Fibroblast of peridontal ligament (primary cell): ENCODE results near the gene MYOM1.
"Not testable (repeated sequence)": the region's sequence is repeated elsewhere in the genome, so short reads cannot be mapped to it uniquely, and the experiment has no call there.

Experiments
- DNase-seq: peaks from one replicate; pipeline ENCODE4 v3.0.0-alpha.2; 2010; ENCODE audit errors: extremely low read depth

MYOM1 gene

DNA sequence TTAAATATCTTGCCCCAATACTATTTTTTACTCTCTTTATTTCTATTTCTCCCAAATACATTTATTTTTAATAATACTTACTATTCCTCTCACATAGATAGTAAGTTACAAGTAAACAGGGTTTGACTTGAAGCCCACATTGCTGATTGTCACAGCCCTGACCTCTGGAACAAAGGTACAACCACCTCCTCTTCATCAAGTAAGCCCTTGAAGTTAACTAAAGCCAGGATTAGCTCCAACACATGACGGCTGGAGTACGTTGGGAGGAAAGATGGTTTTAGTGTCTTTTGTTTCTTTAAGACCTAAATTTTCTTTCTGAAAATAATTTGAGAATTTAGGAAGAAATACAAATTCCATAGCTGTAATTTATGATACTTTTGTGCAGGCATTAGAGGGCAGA lies 949 bp downstream of the MYOM1 start:
- no peak for DNase-seq

DNA sequence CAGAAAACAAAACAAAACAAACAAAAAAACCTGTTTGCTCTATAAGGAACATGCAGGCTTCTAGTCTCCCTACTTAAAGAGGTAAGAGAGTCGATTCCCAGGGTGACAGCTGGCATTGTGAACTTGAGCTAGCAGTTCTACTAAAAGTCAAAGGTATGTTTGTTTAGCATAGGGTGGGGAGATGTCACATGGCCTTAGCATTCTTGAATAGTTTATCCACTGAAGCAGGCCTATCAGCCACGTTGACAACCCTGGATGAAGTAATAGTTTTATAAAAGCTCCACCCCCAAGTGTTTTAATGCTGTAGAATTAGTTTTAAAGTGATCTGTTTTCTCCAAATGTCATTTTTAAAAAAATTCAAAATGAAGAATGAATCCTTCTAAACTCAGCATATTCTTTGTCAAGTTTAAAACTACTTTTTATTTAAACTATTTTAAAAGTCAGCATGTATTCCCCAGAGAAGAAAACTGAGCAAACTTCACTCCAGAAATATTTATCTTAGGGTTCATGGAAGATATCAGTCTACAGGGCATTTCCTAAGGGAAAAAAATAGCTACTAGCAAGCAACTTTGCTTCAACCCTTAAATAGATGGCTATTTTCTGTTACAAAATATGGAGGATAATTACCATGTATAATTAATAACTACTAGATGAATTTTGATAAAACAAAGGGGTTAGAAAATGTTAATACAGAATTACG lies 1.7 kb downstream of the MYOM1 start:
- DNase-seq: peak; percentile 51

DNA sequence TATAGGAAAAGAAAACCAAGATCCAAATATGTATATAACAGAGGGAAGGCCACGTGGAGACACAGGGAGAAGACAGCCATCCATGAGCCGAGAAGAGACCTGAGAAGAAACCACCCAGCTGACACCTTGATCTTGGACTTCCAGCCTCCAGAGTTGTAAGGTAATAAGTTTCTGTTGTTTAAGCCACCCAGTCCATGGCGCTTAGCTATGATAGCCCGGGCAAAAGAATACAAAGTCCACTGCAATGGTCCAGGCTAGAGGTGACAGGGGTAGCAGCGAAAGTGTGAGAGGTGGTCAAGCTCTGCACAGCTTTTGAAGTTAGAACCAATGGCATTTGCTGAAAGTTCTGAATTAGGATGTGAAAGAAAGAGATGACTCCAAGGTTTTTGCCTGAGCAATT lies 2.8 kb downstream of the MYOM1 start:
- no peak for DNase-seq

DNA sequence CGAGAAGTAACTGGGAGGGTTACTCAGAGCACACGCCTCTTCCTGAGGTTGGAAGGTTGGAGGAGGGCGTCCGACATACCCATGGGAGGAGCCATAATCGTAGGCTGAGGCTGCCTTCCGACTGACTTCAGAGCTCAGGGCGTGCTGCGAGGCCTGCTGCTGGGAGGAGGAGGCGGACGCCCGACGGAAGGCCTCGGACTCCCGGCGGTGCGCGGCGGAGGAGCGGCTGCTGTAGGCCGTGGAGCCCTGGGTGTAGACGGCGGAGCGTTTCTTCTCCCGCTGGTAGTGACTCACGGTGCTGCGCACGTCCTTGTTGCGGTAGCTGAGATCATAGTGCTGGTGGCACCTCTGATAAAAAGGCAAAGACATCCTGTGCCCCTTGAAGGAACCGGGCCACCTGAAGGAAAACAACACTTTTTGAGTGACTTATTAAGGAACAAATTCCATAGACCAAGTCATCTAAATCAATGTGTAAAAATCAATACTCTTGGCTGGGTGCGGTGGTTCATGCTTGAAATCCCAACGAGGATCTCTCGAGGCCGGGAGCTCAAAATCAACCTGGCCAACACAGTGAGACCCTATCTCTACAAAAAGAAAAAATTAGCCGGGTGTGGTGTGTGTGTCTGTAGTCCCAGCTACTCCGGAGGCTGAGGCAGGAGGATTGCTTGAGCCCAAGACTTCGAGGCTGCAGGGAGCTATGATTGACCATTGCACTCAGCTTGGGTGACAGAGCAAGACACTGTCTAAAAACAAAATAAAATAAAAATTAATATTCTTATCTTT lies 4.7 kb downstream of the MYOM1 start:
- DNase-seq: no peak

DNA sequence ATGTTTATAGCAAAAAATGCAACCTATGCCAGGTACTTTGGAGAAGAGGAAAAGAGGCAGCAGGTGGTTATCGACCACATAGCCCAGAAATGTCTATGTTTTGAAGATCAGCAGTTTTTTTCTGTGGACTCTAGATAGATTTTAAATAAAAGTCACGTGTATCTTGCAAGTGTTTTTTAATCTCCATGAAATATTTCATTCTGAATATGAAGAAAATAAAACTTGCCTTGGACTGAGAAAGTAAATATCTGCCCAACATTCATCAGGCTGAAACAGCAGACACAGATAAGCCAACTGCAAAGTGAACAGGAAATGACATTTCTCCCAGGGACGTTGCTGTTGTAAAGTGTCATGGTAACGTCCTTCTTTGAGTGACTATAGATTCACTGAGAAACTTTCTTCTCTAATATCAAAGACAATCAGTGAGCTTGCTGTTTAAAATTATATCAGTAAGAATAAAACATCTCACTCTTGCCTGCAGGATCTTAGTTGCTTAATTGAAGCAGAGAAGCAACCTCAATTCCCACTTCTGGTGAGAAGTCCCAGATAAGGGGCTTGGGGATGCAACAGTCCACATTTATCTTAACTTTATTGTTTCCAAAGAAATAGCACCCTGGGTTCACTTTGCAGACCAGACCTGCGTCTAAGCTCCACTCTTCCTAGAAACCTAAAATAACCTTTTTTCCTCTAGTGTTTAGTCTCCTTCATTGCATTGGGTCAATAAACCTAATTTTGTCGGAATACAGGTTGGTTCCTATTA lies 6.3 kb downstream of the MYOM1 start:
- no peak for DNase-seq

DNA sequence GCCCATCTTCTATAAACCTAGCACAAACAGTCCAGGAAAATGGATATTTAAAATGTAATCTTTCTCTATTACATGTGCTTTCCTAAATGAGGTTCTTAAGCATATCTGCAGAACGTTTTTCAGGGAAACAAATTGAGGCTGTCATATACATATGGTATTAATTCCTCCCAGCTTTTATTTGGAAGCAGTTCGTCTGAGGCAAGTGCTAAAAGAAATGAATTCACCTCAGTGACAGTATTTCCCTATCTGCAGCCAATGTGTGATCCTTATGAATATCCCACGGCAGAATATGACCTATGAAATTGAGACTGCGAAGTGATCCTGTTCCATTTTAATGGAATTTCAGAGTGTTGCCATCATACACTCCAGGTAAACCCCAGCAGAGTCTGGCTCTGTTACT lies 7.1 kb downstream of the MYOM1 start:
- DNase-seq: no peak

DNA sequence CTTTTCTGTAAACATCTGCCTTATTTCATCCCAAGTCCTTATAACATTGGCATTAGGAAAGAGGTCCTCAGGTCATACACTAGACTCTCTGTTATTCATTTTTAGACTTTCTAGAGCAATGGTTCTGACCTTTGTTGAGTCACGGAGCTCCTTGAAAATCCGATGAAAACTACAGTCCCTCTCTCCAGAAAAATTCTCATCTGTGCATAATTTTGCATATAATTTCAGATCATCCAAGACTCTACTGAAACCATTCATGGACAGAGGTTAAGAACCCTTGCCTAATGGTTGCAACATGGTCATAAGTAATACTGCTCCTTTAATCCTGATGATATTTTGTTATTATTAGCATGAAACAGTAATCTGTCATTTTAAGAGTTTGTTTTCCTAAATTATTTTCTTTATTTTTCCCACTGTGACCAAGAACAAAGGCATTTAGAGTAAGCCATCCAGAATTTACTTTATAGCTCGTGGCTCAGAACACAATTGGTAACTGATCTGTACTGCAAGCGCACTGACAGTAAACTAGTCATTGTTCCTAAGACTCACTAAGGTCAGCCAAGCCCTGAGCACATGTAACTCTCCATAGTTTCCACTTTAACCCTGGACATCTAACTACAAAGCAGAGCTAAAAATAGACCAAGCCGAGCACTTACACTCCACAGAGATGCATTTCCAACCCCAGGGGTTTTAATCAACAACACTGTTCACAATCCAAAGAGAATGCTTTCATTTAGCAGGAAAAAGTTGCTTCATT lies 8.4 kb downstream of the MYOM1 start:
- DNase-seq: peak; percentile 62

DNA sequence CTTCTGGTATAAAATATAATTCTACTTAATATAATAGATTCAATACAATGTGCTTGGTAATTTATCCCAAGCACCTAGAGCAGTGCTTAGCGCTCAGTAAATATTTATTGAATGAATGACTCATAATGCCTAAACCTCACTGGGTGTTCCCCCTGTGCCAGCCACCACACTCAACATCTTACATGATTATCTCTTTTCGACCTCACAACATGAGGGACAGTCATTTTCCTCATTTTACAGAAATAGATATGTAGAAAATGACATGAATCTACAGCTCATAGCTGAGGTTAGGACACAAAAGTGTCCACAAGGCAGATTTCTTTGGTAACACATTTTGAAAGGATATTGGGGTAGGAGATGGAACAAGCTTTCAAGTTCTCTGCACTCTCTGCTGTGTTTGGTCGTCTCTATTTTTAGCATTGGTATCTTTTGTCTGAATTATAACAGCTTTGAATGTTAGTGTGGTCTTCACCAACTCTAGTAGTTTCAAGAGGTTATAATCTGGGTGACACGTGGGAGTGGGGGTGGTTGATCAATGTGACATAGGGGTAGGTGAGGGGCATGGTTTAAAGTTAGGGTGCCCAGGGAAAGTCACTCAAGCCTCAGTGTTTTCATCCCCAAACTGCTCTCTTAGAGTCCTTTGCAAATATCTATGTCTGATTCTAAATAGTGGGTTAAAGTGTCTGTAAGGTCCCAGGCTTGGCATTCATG lies 9.8 kb downstream of the MYOM1 start:
- no peak for DNase-seq

DNA sequence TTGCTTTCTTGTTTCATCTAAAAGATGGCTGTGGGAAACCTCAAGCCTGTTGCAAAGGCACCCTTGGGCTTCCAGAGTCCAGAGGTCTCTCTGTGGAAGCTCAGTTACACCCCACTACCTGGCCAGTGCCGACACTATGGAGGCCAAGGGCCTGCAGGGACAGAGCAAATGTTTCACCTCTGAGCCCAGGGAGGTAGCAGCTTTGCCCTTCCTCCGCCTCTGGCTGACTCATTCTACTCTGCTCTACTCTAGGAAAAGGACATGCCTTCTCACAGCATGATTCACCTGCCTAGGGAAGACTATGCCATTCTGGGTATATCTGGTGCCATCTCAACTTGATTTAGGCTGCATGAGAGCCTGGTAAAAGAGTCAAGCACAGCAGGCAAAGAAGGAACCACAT lies 12.2 kb downstream of the MYOM1 start:
- DNase-seq: no peak

DNA sequence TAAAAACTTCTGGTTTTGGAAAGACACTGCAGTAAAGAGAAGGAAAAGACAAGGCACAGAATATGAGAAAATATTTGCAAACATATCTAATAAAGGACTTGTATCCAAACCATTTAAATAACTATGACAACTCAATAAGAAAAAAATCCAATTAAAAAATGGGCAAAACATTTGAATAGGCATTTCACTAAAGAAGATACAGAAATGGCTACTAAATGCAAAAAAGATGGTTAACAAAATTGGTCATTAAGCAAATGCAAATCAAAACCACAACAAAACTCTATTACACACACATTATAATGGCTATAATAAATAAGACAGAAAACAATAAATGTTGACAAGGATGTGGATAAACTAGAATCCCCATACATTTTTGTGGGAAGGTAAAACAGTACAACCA lies 14.5 kb downstream of the MYOM1 start:
- no peak for DNase-seq

DNA sequence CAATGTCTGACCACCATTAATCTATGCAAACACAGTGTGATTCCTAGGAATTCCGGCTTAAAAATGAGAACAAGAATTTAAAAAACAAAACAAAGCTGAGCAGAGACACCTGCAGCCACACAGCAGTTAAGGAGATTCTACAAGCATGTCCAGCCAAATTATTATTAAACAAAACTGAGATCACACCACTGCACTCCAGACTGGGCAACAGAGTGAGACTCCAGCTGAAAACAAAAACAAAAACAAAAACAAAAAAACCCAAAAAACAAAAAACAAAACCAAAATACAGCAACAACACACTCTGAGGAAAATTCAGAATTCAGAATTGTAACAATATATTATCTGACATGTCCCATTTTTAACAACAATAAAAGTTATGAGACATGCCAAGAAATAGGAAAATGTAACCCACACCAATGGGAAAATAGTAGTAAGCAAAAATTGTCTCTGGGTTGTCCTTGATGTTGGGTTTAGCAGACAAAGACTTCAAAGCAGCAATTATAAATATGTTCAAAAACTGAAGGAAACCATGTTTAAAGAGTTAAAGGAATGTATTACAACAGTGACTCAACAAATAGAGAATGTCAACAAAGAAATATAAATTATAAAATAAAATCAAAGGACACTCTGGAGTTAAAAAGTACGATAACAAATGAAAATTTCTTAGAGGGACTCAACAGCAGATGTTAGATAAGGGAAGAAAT lies 19.7 kb downstream of the MYOM1 start:
- no peak for DNase-seq

DNA sequence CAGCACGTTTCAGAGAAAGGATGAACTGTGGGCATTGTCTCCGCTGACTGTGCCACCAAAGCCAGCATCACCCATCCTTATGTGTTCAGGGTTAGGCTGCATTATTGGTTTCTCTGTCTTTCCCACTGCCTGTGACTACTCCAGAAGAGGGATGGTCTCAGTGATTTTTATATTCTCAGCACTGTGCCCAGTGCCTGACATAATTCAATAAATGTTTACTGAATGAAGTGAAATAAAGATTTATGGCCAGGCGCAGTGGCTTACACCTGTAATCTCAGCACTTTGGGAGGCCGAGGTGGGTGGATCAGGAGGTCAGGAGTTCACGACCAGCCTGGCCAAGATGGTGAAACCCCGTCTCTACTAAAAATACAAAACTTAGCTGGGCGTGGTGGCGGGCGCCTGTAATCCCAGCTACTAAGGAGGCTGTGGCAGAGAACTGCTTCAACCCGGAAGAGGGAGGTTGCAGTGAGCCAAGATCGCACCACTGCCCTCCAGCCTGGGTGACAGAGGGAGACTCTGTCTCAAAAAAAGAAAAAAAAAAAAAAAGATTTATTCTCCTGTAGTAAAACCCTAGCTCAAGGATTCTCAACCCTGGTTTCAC lies 21.4 kb downstream of the MYOM1 start:
- not testable (repeated sequence) for DNase-seq

DNA sequence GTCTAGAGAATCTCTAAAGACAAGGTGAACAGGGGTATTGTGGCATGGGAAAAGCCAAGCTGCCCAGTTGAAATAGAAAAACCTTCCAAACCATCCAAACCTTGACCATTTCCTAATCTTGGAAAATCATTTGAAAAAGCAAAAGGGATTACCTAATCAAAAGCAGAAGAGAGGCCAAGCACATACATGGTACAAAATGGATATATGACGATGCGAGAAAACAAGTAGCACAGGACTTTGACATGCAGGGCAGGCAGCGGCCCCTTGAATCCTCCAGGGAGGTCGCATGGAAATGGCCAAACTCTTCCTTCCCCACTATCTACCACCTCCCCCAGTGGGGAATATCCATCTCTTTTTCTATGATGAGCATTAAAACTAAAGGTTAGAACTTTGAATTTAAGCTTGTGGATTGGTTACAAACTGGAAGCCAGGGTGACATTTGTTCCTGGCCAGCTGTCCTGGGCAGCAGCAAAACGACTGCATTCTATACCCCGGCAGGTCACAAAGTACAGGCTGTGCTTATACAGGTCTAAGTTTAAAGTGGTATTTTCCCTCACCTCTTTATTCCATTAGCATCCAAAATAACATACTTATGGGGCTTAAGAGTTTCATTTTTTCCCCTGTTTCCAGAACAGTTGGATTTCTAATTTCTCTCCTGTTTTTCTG lies 24.7 kb downstream of the MYOM1 start:
- no peak for DNase-seq

DNA sequence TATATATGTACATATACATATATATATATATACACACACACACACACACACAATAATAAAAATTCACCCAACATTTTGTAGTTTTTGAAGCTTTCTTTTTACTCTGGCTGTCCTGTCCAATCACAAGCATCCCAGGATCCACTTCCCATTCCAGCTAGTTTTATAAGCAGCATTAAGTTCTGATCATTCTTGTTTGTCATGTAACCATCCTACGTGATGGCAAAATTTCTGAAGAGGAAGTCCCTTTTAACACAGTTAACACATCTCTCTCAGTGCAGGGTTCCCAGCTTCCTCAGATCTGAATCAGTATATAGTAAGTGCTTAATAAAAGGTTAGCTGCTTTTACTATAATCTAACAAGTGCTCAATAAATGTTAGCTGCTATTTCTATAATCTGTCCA lies 26.4 kb downstream of the MYOM1 start:
- DNase-seq: no peak

DNA sequence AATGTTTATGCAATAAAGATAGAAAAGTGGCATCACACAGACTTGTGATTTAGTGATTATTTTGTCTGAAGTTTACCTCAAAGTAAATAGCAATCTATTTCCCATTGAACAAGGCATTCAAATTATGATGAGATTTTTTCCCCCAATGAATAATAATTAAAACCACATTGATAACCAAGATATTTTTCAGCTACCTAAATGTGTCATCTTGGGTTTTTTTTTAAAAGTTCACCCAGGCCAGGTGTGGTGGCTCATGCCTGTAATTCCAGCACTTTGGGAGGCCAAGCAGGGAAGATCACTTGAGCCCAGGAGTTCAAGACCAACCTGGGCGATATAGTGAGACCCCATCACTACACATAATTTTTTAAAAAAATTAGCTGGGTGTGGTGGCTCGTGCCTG lies 27.0 kb downstream of the MYOM1 start:
- DNase-seq: no peak

DNA sequence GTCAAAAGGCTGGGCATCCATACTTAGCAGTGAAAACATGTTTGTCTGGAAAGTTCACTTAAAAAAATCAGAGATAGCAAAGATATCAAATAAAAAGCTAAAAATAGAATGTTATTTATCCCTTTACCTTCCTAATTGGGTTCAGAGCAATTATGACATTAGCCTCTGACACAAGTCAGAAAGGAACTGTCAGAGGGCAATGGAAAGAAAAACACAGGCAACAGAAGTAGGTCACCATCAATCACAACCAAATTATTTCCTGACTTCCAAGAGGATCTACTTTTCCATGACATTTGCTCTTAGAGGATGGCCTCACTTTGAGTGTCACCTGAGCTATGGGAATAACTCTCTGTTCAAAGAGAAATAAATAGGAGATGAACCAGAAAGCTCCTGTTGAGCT lies 27.5 kb downstream of the MYOM1 start:
- no peak for DNase-seq

DNA sequence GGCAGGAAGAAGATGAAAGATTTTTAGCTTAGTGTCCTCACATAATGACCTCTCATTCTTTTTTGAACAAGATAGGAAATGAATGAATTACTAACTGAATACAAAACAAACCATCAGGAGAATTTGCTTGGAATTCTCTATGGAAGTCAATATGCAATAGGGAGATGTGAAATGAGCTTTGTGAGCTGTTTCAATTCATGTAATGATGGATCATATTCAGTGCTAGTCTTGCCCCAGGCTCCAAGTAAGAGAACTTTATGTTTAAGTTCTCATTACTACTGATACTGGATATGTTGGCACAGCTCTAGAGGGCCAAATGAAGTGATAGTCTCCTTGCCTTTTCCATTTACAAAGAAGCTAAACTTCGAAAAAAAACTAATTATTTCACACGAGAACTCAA lies 29.2 kb downstream of the MYOM1 start:
- no peak for DNase-seq

DNA sequence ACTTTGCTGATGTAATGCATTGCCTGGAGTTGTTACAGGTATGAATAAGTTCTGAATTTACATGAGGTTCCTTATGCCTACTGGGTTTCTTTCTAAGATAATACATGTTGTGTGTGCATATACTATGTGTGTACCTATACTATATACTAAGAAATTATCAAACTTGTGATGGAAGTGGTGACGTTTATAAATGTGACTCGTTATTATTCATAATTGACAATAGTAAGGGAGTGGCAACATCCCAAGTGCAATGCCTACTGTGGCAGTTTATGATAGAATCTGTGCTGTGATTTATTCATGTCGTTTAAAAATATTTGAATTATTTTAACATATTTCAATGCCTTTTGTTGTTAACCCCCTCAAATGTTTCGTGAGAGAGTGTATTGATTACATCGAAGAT lies 29.9 kb downstream of the MYOM1 start:
- no peak for DNase-seq

DNA sequence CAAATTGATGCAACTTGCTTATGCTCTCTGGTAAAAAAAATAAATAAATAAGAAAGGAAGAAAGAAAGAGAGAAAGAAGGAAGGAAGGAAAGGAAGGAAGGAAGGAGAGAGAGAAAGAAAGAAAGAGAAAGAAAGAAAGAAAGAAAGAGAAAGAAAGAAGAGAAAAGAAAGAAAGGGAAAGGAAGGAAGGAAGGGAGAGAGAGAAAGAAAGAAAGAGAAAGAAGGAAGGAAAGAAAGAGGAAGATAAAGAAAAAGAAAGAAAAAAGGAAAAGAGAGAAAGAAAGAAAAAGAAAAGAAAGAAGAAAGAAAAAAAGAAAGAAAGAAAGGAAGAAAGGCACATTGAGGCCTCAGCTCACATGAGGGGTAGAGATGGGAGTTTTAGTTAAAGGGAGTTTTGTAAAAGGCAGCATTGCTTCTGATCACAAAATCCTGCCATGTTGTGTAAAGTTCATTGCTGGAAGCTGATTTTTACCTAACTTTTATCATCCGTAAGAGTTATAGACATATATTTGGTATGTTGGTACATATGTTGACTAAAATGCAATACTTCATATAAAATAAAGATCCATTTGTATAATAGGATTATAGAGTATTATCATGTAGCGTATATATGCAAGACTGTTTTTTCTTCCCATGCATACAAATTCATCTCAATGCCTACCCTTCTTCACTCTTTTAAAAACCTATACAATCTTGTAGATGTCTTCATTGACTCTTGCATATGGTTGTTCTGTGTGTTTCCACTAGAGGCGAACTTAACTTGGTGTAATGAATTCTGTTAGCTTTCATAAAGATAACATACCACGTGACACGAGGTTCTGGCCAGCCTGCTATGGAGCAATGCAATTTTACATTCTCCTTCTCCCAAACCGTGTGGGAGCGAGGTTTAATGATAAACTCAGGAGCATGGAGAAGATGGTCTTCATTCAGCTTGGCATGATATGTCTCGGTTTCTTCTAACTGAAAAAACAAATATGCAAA lies 32.8 kb downstream of the MYOM1 start:
- DNase-seq: no peak
